NCI-H446 (cell line): ENCODE measurements around the gene NOS3.

ENCODE experiments used
- DNase-seq, 2 experiments: peaks; one replicate each; lab custom pipeline; 2025; lab: John Stamatoyannopoulos, UW

The NOS3 gene

DNA sequence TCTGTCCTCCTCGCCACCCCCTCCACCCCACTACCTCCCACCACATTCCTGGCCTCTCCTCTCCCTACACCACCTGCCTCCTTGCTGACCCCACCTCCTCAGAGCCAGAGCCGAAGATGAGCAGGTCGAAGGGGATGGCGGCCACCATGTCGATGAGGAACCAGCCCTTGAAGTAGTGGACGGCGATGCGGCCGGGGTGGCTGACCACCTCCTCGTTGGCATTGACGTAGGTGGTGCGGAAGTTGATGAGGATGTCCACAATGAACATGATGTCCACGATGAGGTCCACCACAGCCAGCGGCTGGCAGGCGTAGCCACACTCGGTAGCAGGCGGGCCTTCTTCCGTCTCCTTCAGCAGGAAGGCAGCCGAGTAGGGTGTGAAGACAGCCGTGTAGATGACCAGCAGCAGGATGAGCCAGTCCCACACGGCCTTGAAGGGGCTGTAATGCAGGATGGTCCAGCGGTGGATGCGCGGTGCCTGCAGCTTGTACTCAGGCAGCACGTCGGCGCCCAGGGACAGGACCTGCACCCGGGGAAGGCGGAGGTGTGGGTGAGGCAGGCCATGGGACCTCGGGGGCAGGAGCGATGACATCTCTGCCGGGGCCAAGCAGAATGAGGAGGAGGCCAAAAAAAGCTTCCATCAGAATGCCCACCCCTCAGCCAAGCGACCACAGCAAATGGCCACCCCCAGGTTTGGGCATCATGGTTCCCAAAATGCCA is 38.3 kb upstream of the NOS3 start:
- DNase-seq, result no peak

DNA sequence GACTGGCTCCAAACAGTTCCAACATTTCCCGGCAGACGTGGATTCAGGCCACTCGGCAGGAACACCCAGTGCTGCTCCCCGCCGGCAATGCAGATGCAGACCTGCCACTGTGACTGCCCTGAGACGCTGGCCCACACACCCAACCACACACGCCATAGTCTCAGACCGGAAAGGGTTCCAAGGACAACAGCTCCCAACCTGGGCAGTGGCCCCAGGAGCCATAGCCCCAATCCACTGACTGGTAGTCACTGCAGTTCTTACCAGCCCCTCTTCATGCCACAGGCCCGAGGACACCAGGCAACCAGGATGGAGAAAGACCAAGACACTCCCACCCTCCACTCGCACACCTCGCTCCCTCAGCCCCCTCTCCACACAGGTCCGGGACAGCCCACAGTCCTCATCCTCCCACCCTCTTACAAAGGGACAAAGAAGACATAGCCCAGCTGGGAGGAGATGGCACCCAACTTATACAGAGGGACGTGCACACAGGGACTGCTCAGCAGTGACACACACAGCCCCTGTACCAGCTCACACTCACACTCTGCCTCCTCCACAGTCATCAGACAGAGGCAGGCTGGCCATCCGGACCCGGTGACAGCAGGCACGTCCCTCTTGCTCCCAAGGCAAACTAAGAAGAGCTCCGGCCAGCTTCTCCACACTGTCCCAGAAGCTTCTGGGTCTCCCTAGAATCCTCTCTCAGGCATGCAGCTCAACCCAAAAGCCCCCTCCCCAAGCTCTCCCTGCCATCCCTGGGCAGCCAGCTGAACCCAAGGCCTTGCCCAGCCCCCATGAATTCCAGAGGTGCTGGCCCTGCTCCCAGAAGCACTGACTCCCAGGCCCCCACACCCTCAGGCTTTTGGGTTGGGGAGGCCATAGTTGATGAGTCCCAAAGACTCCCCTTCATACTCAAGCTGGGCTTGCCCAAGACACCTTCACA is 37.5 kb upstream of the NOS3 start:
- DNase-seq, result no peak

DNA sequence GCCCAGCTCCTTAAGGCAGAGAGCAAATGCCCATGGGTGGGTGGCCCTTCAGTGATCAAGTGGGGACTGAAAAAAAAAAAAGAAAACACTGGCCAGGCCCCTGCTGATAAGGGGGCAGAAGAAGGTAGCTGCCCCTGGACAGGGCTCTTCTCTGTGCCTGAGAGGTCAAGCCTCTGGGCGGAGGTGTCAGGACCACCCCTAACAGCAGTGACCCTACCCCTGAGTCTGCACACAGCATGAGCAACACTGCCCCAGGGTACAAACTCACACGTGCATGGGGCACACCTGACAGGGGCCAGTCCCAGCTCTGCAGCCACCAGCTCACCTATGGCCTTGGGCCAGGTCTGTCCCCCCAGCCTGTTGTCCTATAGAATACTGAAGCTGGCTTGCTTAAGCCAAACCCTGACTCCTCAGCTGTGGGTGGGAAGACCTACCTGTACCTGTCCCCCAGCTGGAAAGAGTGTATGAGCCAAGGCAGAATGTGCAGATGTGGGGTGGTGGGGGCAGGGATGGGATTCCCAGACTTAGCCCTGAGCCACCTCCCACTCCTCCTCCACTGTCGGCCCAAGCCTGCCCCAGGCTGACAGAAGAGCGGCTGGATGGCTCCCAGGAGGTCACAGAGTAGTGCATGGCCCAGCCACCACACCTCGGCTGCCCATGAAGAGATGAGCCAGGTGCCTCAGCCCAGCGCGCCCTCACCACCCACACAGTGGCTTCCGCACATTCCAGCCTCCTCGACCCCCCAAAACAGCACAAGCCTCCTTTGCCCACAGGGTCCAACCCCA is 36.4 kb upstream of the NOS3 start:
- DNase-seq, result no peak

DNA sequence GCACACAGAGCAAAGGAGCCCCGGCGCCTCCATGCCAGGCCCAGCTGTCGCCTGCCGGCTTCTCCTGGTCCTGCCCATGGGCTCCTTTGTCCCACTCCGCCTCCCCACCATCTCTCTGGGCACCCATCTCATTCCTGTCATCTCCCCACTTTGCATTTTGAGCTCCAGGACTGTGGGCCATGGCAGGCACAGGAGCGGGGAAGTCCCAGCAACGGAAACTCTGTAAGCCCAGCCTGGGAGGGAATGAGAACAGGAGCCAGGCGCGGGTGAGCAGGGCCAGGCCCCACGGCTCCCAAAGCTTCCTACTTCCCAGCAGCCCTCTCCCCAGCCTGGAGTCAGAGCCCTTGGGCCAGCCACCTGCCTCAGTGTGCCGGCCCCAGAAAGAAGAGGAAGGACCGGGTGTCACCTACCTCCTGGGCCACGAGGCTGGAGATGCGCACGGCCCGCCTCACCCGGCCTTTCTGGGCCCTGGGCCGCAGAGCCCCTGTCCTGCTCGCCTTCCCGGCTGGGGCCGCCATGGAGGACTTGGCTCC is 35.8 kb upstream of the NOS3 start:
- no peak for DNase-seq

DNA sequence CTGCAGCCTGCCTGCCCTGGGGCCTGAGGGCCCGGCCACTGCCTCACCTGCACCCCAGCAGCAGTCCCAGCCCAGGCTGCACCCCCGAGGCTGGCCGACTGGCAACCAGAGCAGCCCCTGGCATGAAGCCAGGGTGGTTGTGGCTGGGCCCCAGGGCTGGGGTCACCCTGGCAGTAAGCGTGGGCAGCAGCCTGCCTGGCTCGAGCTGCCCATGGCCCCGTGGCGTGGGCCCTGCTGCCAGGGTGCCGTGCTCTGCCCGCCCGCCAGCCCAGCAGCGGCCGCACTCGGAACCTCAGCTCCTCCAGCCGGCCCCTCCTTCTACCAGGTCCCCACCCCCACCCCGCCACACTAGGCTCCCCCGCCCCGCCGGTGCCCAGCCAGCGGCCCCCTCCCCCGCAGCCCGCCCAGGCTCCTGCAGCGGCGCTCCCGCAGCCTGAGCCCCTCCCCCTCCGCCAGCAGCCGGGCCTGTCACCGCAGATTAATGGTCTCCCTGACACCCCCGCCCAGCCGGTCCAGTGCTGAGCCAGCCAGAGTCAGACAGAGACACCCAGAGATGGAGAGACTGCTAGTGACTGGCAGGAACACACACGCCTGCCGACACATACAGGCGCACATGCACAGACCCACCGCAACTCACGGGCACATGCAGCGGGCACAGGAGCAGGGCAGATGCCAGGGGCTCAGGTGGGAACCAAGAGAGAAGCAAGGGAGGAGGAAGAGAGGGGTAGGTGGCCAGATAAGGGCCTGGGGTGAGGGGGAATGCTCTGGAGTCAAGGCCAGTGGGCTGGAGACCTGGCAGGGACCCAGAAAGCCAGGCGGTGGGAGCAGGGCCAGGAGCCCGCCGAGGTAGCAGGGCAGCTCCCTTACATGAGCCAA is 35.1 kb upstream of the NOS3 start:
- DNase-seq, result peak; percentile 41 to 83

DNA sequence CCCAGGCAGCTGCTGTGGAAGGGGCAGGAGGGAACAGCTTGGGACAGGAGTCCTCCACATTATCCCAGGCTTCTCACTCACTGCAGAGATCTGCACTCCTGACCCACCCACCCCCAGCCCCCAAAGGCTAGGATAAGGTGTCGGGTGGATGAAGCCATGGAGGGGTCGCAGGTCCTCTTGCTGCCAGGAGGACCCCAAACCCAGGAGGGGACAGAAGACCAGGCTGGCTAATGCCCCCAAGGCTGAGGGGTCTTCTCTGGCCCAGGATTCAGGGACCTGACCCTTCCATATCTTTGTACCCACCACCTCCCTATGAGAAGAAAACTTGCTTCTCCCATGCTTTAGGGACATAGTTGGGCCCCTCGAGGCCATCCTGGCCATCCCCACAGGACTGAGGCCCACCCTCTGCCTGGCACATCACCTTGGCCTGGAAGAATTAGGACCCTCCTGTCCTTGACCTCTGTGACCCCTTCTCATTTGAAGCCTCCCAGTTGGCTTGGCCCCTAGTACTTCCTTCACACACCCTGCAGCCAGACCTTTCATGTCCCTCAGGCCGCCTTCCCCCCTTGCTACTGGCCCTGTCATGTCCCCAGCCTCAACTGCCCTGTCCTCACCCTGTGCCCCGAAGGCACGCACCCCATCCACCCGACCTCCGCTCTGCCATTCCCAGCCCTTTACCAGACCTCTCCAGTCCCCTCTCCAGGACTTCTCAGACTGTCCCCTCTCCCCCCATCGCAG is 34.3 kb upstream of the NOS3 start:
- no peak for DNase-seq

DNA sequence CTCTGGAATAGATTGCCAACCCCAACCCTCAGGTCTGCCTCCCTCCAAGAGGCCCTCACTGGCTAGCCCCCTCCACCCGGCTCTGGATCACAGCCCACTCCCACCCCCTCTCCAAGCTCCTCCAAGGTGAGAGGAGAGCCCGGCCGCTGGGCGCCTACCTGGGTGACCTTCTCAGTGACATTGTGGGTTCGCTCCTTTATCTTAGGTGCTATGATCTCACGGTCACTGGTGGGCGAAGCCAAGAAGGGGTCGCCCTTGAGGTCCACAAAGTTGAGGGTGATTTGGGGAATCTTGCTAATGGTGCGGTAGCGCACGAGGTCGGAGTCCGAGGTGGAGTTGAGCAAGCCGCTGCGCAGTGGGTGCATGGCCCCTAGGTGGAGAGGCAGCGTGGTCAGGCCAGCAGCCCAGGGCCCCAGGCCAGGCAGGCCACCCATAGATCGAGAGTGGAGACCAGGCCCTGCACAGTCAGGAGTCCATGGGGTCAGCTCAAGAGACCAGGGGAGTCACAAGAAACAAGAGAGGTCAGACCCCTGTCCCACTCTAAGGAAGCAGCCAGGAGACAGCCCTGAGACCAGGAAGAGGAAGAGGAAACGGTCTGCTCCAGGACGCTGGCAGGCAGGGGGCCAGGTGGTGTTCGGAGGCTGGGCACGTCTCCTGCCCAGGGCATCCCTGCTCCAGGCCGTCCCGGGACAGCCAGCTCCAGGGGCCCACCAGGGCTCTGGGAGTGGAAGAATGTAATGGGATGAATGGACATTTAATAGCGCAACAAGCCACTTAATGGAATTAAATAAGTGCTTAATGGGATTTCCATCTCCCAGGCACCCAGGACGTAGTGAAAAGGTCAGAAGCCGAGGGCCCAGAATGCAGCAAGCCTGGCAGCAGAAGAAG is 33.4 kb upstream of the NOS3 start:
- DNase-seq, result no peak

DNA sequence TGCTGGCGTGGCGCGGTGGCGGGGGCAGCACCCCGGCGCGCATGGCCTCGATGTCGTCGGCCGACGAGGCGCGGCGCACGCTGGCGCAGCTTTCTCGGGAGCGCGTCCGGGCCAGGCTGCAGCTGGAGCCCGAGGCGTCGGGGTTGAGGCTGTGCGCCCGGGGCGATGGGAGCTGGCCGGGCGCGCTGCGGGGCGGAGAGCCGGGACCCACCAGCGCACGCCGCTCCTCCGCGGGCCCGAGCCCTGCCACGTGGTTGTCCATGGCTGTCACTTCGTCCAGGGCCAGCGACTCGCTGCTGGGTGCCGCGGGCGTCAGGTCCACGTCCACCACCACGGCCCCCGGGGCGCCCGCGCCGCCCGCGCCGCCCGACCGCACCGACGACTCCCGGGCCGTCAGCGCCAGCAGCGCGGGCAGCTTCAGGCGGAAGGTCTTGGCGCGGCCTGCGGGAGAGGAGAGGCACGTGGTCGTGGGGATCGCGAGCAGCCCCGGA is 32.7 kb upstream of the NOS3 start:
- no peak for DNase-seq

DNA sequence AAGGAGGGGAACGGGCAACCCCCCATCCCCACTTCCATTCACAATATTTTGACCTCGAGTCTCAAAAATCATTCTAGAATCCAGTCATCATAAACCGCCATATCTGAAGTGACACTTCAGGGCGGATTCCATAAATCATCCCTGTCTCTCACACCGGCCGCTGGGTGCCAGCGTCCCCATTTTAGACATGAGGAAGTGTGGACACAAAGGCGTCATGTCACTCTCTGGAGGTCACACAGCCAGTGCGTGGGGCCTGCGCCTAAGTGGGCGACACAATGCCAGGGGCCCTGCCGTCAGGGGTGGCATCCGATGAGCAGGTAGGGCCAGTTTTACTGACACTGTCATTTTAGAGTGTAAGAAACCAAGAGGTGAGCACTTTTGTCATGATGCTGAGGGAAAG is 32.2 kb upstream of the NOS3 start:
- no peak for DNase-seq

DNA sequence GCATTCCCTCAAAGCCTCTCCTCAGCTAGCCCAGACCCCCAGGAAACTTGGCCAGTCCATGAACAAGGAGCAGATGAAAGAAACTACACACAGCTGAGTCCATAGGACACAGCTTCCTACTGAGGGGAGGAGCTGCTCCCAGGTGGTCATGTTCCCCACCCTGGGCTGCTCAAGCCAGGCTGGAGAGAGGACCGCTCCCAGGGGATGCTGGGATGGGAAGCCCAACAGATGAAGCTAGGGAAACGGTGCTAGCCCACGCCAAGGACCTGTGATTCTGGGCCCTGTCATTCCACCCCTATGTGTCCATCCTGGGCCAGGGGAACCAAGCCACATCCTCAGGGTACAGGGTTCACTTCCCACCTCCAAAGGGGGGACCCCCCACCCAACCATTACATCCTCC is 31.7 kb upstream of the NOS3 start:
- DNase-seq, result no peak

DNA sequence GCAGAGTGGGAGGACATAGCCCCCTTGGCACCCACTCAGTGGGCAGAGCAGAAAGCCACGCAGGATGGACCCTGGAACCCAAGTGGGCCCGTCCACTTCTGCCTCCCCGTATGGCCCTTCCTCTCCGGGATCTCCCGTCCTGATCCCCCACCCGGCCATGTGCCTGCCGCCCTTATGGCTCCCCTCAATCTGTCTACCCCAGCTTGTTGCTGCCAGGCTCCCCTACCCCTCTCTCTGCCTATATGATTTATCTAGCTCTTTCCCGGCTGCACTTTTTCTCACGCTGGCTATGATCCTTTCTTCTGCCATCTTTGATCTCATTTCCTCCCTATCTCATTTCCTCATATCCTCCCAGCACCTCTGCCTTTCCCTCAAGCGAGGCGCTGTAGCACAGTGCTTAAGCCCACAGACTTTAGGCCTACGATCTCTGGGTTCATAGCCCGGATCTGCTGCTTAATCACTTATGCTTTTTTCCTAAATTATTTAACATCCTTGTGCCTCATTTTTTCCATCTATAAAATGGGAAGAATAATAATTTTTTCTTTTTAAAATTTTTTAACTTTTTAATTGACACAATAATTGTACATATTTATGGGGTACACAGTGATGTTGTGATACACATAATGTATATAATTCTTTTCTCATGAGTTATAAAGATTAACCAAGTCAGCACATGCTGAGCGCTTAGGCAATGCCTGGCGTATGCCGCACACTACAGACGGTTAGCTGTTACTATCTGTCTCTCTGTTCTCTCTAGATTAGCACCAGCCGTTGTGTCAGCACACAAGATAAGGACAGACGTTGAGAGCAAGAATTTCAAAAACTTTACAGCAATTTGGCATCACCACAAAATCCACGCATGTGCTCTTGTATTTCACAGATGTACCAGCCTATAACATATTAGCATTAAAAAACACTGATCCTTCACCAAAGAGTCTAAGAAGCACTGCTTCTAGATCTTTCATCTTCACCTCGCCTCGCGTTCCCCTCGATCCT is 30.8 kb upstream of the NOS3 start:
- no peak for DNase-seq

DNA sequence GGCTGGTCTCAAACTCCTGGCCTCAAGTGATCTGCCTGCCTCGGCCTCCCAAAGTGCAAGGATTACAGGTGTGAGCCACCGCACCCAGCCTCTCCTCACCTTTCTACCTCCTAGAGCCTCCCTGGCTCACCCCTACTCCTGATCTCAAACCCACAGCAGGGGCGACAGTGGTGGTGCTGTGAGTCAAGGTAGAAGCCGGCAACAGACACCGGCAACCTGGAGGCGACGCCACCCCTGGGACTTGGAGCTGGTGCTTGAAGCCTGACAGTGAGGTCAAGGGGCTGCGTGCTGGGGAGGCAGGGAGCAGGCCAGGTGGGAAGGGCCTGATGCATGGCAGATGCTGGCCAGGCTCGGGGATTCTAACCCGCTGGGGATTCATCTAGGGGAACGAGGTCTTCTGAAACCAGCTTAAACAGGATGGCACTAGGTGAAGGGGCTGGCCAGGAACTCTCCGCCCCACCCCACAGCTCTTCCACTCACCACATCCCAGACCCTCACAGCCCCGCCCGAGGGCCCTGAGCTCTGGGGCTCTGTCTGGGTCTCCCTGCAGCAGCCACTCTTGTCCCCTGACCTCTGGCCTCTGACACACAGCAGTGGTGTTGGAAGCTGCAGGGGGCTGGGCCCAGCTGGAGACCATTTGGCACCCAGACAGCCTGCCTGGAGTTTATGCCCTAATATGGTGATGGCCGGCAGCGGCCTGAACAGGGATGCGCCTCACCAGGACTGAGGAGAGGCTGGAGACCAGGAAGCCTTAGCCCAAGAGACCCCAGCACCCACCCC is 29.1 kb upstream of the NOS3 start:
- no peak for DNase-seq

DNA sequence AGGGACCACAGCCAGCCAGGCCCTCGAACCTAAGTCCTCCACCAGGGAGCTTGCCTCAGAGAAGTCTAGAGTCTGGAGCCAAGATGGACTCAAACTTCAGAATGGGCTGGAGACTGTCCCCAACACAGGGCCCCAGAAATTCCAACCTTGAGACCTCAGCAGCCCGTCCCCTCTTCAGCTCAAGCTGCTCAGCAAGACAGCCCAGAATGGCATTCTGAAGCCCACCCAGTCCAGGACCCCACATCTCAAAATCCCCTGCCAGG is 28.6 kb upstream of the NOS3 start:
- DNase-seq, result no peak

DNA sequence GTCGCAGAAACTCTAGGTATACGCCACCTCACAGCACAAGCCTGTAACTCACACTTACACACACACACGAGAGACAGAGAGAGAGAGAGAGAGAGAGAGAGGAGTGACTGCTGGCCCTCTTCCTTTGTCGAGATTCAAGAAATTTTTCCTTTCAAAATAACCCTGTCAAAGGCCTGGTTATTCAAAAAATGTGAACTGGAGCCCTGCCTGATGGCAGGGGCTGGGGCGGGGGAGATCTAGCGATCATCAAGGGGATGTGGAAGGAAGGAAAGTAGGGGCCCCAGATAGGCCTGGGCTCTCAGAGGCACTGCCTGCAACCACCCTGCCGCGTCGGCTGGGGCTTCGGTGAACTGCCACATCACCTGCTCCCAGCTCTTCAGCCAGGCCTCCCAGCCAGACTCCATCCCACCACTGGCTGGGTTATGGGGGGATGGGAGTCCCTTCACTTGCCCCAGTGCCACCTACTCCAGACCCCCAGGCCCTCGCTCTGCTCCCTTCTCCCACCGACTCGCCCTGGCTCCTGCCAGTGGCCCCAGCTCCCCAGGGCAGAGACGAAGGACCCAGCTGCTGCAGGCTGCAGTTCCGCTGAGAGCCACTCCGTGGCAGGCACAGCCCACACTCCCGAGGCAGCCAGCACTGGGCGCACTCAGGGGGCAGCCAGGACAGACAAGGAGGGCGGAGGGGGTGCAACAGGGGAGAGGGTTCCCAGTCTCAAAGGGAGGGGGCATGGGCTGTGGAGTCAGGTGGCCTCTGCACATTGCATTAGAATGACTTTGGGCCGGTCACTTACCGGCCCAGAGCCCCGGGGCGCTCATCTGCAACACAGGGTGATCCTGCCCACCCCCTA is 28.0 kb upstream of the NOS3 start:
- DNase-seq, result peak in 1 of 2 experiments; percentile 62

DNA sequence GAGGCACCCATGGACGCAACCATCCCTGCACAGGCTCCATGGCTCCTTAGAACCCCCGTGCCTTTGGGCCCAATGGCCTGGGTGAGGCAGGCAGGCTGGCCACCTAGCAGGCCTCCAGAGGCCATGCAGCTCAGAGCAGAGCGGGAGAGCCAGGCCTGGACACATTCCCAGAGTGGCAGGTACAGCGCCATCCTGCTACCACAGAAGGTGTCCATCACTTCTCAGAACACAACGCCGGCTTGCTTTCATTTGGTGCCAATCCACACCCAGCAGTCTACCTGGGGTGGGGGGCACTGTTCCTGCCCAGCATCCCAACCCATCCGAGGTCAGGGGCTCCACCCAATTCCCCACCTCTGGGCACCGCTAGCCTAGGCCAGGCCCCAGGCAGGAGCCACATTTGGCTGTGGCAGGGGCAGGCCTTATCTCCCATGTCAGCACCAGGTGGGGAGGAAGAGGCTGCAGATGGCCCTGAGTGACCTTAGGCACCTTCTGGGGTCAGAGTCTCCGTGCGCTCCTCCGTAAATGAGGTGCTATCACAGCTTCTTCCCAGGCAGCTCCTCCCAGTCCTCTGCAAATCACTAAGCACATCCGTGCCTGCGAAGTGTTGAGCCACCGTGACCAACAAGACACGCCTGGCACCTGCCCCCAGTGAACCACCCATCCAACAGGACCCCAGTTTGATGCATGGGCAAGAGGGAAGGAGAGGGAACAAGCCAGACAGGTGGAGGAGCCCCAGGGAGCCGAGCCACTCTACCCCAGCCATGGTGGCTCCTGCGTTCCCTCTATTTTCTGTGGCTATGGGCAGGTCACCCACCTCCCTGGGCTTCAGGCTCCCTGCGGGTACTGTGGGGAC is 26.9 kb upstream of the NOS3 start:
- no peak for DNase-seq
